GM19035 (cell line): Measurements from ENCODE around the gene NEDD4.
"Not testable (repeated sequence)": the region's sequence is repeated elsewhere in the genome, so short reads cannot be mapped to it uniquely, and the experiment has no call there.

ENCODE experiments used
- ATAC-seq: cut with Tn5 transposase; IDR thresholded peaks from one replicate; pipeline ENCODE4 v1.9.1; 2021; ENCODE audit not compliant: unreplicated experiment

The NEDD4 gene

DNA sequence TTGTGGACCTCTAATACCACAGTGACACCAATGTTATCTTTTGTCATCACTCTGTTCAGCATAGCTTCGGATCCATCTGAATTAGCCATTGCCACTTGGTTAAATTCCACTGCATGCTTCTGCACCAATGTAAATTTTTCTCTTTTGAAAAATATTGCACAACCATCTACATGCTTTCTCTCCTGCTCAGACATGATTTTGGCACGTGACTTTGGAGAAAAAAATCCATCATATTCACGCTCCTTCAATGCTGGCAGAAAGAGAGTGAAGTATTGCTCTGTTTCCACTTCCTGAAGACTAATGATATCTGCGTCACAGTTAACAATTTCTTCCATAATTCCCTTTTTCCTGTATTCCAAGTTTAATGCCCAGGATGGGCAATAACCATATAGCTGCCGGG is 13.0 kb upstream of the NEDD4 start:
- ATAC-seq = not testable (repeated sequence)

DNA sequence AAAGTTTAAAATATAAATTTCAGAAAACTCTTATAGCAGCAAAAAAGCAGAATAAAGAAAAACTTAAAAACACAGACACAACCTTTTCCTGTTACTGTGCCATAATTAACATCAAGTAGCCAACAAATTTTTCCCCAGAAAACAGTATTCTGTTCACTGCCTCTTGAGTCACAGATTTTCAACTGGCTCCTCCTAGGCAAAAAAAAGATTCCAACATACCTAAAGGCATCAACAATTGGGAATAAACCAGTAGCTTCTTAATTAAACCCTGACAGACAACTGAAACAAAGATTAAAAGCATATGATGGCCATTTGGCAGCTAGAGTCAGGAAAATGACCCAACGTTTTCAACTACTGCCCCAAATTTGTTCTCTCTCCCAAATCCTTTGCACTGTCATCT is 10.9 kb upstream of the NEDD4 start:
- not testable (repeated sequence) for ATAC-seq

- ATAC-seq = not testable (repeated sequence)
Observed at GRCh38 chr15:56003777-56004176, 10.4 kb upstream of the NEDD4 start.

DNA sequence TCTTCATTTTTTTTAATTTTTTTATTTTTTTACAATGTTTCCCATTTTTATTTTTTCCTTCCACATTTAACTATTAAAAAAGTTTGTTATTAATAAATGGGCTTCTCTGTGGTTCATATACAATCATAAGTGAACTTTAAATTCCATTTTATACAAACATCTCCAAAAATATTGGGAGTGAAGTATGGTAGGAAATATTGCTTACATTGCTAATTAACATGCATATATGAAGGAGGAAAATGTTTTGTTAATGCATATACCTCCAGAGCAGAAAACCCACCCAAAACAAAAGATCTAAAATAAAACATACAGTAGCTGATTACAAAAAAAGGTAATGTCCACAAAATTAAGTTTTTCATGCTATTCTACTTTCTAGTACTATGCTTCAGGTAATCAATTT is 9.9 kb upstream of the NEDD4 start:
- not testable (repeated sequence) for ATAC-seq

- no peak for ATAC-seq
Observed at GRCh38 chr15:56001471-56002078, 8.2 kb upstream of the NEDD4 start.

GRCh38 chr15:55999658-56000057 is 6.2 kb upstream of the NEDD4 start:
- no peak for ATAC-seq

DNA sequence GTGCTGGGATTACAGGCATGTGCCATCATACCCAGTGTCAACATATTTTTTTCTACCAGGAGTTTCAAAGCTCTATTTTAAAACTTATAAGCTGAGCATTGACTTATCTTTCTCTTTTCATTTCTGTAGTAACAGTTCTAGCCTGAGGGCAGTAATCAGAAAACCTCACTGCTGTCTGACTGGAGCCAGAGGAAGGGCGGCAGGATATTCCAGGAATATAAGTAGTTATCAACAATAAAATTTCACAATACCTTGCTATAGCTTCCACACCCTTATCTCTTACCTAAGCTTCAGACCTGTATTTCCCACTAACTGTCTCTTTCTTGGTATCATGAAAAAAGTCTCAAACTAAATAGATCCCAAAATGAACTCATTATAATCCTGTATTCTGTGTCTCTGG is 5.1 kb upstream of the NEDD4 start:
- ATAC-seq = no peak

DNA sequence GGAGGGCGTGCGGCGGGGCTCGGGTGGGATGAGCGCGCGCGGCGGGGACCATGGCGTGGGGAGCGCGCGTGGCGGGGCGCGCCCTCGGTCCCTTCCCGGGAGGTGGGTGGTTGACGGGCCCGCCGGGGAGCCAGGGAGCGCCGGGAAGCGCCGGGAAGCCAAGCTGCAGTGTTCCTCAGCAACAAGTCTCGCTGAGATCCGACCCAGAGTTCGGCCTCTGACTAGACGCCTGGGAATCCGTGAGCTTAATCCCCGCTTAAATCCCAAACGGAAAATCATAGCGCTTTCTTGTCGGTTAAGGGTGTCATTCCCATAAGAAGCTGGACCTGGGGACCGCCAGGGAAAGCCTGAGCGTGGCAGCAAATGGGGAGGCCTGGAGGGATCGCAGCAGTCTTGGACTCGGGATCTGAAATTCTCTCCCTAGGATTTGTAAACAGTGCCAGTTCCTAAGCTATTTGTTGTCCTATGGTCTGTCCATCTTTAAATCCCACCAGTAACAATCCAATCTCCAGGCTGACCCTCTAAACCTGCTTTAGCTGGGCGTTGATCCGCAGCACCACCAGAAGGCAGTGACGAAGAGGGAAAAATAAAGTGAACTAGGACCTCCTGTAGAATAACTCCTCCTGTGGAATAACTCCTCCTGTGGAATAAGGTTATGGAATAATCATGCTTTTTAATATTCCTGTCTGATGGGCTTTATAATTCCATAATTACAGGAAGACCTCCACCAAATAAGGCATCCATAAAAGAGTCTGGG is 570 bp upstream of the NEDD4 start:
- no peak for ATAC-seq

DNA sequence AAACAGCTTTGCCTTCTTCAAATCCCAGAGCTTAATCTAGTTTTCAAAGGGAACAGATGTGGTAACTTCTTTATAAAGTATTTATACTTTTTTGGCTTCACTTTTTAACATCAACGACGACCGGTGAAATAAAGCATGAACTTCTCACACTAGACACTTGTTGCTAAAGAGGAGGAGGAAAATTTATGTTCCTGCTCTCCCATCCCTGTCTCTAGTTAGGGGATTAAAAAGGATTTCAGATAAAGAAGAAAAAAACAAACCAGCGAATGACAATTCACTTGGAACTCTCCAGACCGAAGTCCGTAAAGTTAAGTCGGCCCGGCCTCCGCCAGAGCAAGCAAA is 672 bp downstream of the NEDD4 start:
- ATAC-seq = no peak

- ATAC-seq = no peak
Observed at GRCh38 chr15:55991802-55992768, 1.3 kb downstream of the NEDD4 start.

GRCh38 chr15:55990998-55991397 is 2.4 kb downstream of the NEDD4 start:
- no peak for ATAC-seq

DNA sequence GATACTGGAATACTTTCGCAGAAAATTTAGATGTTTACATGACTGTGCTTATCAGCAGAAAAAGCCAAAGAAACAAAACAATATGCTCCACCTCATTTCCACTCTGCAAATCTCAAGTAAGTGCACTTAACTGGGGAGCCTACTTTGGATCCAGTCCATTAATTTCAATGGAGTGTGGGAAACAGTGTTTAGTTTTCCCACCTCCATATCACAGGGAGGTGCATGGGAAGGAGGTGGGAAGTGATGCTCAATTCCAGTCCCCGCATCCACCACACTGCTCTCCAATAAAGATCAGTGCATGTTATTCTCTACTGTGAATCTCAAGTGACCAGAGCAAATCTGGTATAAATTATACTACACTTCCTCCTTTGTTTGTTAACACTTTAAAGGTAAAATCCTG is 2.9 kb downstream of the NEDD4 start:
- no peak for ATAC-seq

- no peak for ATAC-seq
Observed at GRCh38 chr15:55989383-55989782, 4.0 kb downstream of the NEDD4 start.

- no peak for ATAC-seq
Observed at GRCh38 chr15:55981582-55982249, 11.7 kb downstream of the NEDD4 start.

GRCh38 chr15:55980511-55980910 is 12.9 kb downstream of the NEDD4 start:
- ATAC-seq = no peak

DNA sequence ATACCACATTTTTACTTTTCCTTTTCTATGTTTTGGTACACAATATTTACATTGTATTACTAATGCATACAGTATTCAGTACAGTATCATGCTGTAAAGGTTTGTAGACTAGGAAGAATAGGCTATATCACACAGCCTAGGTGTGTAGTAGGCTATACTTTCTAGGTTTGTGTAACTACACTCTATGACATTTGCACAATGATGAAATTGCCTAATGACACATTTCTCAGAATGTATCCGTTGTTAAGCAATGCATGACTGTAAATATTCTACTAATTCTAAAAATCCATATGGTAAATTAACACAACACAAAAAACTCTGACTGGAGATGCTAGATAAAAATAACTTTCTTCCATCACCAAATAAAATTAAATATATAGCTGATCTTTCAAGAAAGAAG is 16.2 kb downstream of the NEDD4 start:
- ATAC-seq = no peak

DNA sequence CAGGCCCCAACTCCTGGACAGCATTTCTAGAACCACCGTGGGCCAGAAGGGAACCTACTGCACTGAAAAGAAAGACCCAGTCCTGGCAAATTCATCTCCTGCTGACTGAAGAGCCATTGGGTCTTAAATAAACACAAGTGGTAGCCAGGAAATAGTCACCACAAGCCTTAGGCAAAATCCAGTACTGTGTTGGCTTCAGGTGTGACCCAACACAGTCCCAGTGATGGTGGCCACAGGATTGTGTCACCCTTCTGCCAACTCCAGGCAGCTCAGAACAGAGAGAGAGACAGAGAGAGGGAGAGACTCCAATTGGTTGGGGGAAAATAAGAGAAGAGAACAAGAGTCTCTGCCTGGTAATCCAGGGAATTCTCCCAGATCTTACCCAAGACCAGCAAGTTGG is 23.1 kb downstream of the NEDD4 start:
- no peak for ATAC-seq

DNA sequence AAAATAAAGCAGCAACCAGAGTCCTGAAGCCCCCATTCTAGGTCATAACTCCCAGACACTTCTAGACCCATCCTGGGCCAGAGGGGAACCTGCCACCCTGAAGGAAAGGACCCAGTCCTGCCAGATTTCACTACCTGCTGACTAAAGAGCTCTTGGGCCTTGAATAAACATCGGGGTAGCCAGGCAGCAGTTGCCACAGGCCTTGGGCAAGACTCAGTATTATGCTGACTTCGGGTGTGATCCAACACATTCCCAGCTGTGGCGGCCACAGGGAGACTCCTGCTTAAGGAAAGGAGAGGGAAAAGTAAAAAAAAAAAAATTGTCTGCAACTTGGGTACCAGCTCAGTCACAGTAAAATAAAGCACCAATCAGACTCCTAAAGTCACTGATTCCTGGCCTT is 23.8 kb downstream of the NEDD4 start:
- ATAC-seq = no peak

- no peak for ATAC-seq
Observed at GRCh38 chr15:55968923-55969322, 24.5 kb downstream of the NEDD4 start.

- no peak for ATAC-seq
Observed at GRCh38 chr15:55965091-55965490, 28.3 kb downstream of the NEDD4 start.

- no peak for ATAC-seq
Observed at GRCh38 chr15:55960946-55961345, 32.5 kb downstream of the NEDD4 start.
